GM12878 (cell line): ENCODE measurements around the gene ZFP1. TPM values are rescaled to one million over a fixed set of nuclear protein-coding genes. Genes with fewer than 3 reads are reported as not detected.

ENCODE experiments used
- ATAC-seq: fragments of 200-7000 bp; cut with Tn5 transposase; 3 replicates; pipeline ENCODE4 v1.9.1; 2020; ENCODE audit warnings: mild to moderate bottlenecking, moderate library complexity
- BruUV-seq: library from RNA; stranded (reverse); fragments of 400-500 nt; replicated peaks from 2 replicates; lab custom pipeline; 2021; lab: Mats Ljungman, UMichigan
- CTCF ChIA-PET: fragments of 300-600 bp; sonication (Branson Sonifier 250); formaldehyde crosslinking; extraction: SDS; loops from one replicate; lab custom pipeline; 2021; ENCODE audit warnings: inconsistent platforms; lab: Yijun Ruan, JAX
- POLR2A ChIA-PET: fragments of 350-600 bp; formaldehyde crosslinking; extraction: SDS; loops from one replicate; lab custom pipeline; 2021; ENCODE audit warnings: inconsistent platforms; lab: Charles Lee
- RAD21 ChIA-PET: fragments of 300-600 bp; sonication (Branson Sonifier 250); formaldehyde crosslinking; loops from one replicate; lab custom pipeline; 2023; ENCODE audit warnings: antibody characterized with exemption; ENCODE audit not compliant: unreplicated experiment; lab: Charles Lee
- SMC1A ChIA-PET: fragments of 300-600 bp; sonication (Branson Sonifier 250); formaldehyde crosslinking; loops from one replicate; lab custom pipeline; 2023; ENCODE audit not compliant: unreplicated experiment, uncharacterized antibody; lab: Charles Lee
- DNase-seq: peaks from one replicate; pipeline ENCODE4 v3.0.0-alpha.2; 2011; ENCODE audit warnings: low read depth, low spot score
- FAIRE-seq: peaks from 3 replicates; lab custom pipeline; 2011; peaks lifted over from hg19 to GRCh38; lab: Jason Lieb, UNC
- H2AFZ ChIP-seq: 2 replicates; pipeline ENCODE4 v1.6.0; 2011; ENCODE audit warnings: low read depth, low read length, control low read depth; ENCODE audit not compliant: control insufficient read depth
- H3K27ac ChIP-seq: 2 replicates; pipeline ENCODE4 v1.5.1; 2011; ENCODE audit warnings: control low read depth; ENCODE audit not compliant: control insufficient read depth, insufficient read depth
- H3K27me3 ChIP-seq, 2 experiments: replicated peaks in 1 of 2; 2 replicates each; pipeline versions ENCODE4 v1.6.0 to v1.6.1; 2011; ENCODE audit warnings: low read length in 1 of 2; ENCODE audit not compliant: control insufficient read depth in 2 of 2, insufficient read depth in 2 of 2
- H3K36me3 ChIP-seq, 2 experiments: 2 replicates each; pipeline ENCODE4 v1.5.1; 2011; ENCODE audit warnings: low read length in 1 of 2; ENCODE audit not compliant: control insufficient read depth in 2 of 2, insufficient read depth in 2 of 2
- H3K4me1 ChIP-seq: 2 replicates; pipeline ENCODE4 v1.6.1; 2011; ENCODE audit warnings: mild to moderate bottlenecking, low read length, moderate library complexity, mixed read lengths; ENCODE audit not compliant: control insufficient read depth, insufficient read depth
- H3K4me2 ChIP-seq: 2 replicates; pipeline ENCODE4 v1.6.0; 2011; ENCODE audit warnings: control low read depth; ENCODE audit not compliant: control insufficient read depth, insufficient read depth
- H3K4me3 ChIP-seq: fragments of 200-600 bp; sonication (generic); 2 replicates; pipeline ENCODE4 v1.5.1; 2016
- H3K79me2 ChIP-seq: 2 replicates; pipeline ENCODE4 v1.6.0; 2011; ENCODE audit warnings: low read length; ENCODE audit not compliant: control insufficient read depth, insufficient read depth
- H3K9ac ChIP-seq: 2 replicates; pipeline ENCODE4 v1.8.0; 2011; ENCODE audit warnings: low read length, control low read depth, mixed read lengths; ENCODE audit not compliant: control insufficient read depth, insufficient read depth
- H3K9me3 ChIP-seq: replicated peaks from 3 replicates; pipeline ENCODE4 v1.5.1; 2011; ENCODE audit warnings: mild to moderate bottlenecking, low read length; ENCODE audit not compliant: control insufficient read depth, insufficient read depth
- H4K20me1 ChIP-seq: 2 replicates; pipeline ENCODE4 v1.6.0; 2011; ENCODE audit not compliant: control insufficient read depth, insufficient read depth
- EP300 ChIP-seq, 2 experiments: fragments of 150-350 bp in 1 of 2; IDR thresholded peaks; 2 replicates each; pipeline ENCODE4 v1.6.1; 2011 to 2012; ENCODE audit warnings: low read depth in 2 of 2, low read length in 2 of 2, borderline replicate concordance in 1 of 2, improper control_type of control experiment in 1 of 2, inconsistent platforms in 1 of 2; ENCODE audit not compliant: control insufficient read depth in 1 of 2
- IKZF2 ChIP-seq, 2 experiments: fragments of 450-650 bp; IDR thresholded peaks; 2 replicates each; pipeline ENCODE4 v1.6.1; 2017; ENCODE audit warnings: mild to moderate bottlenecking in 2 of 2, moderate library complexity in 2 of 2
- KDM1A ChIP-seq: fragments of 200-600 bp; sonication (generic); IDR thresholded peaks from 2 replicates; pipeline ENCODE4 v1.6.1; 2016; ENCODE audit warnings: borderline replicate concordance
- MTA2 ChIP-seq: fragments of 450-650 bp; IDR thresholded peaks from 2 replicates; pipeline ENCODE4 v1.6.1; 2016; ENCODE audit warnings: low read depth, mild to moderate bottlenecking, moderate library complexity
- RAD51 ChIP-seq: fragments of 450-650 bp; IDR thresholded peaks from 2 replicates; pipeline ENCODE4 v1.6.1; 2016; ENCODE audit warnings: moderate library complexity, mild to moderate bottlenecking, inconsistent platforms
- WGBS: methylation state at CpG from one replicate; pipeline ENCODE4 v1.1.6; 2016; ENCODE audit warnings: low lambda C conversion rate; ENCODE audit not compliant: insufficient replicate concordance, insufficient coverage; ENCODE audit errors: missing lambda C conversion rate; 5-methylcytosine and 5-hydroxymethylcytosine counted together
- in situ Hi-C: fragments of 300-500 bp; cut with MboI; formaldehyde crosslinking; loops from 9 replicates; pipeline ENCODE4 v1.14.3; 2018; ENCODE audit warnings: mixed read lengths
- intact Hi-C: fragments of 100-400 bp; cut with micrococcal nuclease; formaldehyde crosslinking; loops from one replicate; pipeline ENCODE4 v1.14.2; 2022; ENCODE audit not compliant: unreplicated experiment
- polyA plus RNA-seq, 11 experiments: library from polyadenylated mRNA; depleted of rRNA in 4 of 11; unstranded in 6 of 11; stranded (reverse) in 5 of 11; fragments of >200 nt; fragmentation: Nextera tagmentation in 4 of 11; fragmentation: Illumina TruSeq in 1 of 11; extraction: Ambion mirVana in 4 of 11; extraction: Trizol in 1 of 11; gene quantifications; 1 replicate in 1 of 11; 2 replicates in 10 of 11; pipeline versions ENCODE4 v1.2.1 to v1.2.3, GENCODE V29; 2011 to 2016; ENCODE audit warnings: inconsistent platforms in 2 of 11, missing spikeins in 2 of 11, low read depth in 1 of 11
- total RNA-seq, 4 experiments: library from RNA; depleted of rRNA in 3 of 4; stranded (reverse); fragments of >200 nt in 3 of 4; fragmentation: Illumina TruSeq in 1 of 4; extraction: Trizol in 1 of 4; gene quantifications; 2 replicates each; pipeline versions ENCODE4 v1.2.1 to v1.2.3, GENCODE V29; 2013 to 2021
- TF ChIP-seq, protein P1 (sequence below): IDR thresholded peaks from 2 replicates; pipeline ENCODE4 v1.6.1; 2012; ENCODE audit warnings: low read depth, low read length, improper control_type of control experiment
- TF ChIP-seq, protein P2 (sequence below): IDR thresholded peaks from 2 replicates; pipeline ENCODE4 v1.6.1; 2012; ENCODE audit warnings: improper control_type of control experiment, low read depth, low read length; ENCODE audit not compliant: insufficient replicate concordance

ZFP1 gene
- total and polyA plus RNA-seq, 10 of the 15 experiments (the other 5 are each of a cell fraction or from before 2014, with no cell fraction given) = 3.5 to 17.6 (median 14.7) TPM

DNA sequence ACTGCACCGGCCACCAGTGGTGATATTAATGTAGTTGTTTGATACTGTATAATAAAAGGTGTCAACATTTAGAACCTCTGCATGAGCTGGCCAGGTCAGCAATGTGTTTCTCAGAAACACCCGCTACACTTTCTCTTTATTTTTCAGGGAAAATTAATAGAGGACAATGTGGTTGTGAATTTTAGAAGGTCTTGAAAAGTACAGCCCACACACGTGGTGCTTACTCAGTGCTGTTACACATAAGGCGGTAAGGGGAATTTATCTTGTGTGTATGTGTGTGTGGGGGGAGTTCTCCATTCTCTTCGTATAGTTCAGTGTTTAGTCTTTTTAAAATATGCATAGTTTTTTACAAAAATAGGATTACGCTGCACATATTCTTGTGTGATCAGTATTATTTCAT, 4.4 kb upstream of the ZFP1 start:
- DNase-seq = no peak
- TF ChIP-seq RAD51 = 0 out of 2 replicates have a peak, but pooled peaks have one; percentile 16
- TF ChIP-seq IKZF2 (IDR thresholded peaks at IDR 0.05) = no peak
- TF ChIP-seq EP300 (IDR thresholded peaks at IDR 0.05; ENCODE audit: borderline replicate concordance in 1 of 2, control insufficient read depth in 1 of 2, low read depth in 2 of 2, low read length in 2 of 2) = no peak
- TF ChIP-seq MTA2 = no peak
- TF ChIP-seq KDM1A = no peak
- TF ChIP-seq, protein P1, sequence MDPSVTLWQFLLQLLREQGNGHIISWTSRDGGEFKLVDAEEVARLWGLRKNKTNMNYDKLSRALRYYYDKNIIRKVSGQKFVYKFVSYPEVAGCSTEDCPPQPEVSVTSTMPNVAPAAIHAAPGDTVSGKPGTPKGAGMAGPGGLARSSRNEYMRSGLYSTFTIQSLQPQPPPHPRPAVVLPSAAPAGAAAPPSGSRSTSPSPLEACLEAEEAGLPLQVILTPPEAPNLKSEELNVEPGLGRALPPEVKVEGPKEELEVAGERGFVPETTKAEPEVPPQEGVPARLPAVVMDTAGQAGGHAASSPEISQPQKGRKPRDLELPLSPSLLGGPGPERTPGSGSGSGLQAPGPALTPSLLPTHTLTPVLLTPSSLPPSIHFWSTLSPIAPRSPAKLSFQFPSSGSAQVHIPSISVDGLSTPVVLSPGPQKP = no peak
- TF ChIP-seq, protein P2, sequence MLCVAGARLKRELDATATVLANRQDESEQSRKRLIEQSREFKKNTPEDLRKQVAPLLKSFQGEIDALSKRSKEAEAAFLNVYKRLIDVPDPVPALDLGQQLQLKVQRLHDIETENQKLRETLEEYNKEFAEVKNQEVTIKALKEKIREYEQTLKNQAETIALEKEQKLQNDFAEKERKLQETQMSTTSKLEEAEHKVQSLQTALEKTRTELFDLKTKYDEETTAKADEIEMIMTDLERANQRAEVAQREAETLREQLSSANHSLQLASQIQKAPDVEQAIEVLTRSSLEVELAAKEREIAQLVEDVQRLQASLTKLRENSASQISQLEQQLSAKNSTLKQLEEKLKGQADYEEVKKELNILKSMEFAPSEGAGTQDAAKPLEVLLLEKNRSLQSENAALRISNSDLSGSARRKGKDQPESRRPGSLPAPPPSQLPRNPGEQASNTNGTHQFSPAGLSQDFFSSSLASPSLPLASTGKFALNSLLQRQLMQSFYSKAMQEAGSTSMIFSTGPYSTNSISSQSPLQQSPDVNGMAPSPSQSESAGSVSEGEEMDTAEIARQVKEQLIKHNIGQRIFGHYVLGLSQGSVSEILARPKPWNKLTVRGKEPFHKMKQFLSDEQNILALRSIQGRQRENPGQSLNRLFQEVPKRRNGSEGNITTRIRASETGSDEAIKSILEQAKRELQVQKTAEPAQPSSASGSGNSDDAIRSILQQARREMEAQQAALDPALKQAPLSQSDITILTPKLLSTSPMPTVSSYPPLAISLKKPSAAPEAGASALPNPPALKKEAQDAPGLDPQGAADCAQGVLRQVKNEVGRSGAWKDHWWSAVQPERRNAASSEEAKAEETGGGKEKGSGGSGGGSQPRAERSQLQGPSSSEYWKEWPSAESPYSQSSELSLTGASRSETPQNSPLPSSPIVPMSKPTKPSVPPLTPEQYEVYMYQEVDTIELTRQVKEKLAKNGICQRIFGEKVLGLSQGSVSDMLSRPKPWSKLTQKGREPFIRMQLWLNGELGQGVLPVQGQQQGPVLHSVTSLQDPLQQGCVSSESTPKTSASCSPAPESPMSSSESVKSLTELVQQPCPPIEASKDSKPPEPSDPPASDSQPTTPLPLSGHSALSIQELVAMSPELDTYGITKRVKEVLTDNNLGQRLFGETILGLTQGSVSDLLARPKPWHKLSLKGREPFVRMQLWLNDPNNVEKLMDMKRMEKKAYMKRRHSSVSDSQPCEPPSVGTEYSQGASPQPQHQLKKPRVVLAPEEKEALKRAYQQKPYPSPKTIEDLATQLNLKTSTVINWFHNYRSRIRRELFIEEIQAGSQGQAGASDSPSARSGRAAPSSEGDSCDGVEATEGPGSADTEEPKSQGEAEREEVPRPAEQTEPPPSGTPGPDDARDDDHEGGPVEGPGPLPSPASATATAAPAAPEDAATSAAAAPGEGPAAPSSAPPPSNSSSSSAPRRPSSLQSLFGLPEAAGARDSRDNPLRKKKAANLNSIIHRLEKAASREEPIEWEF = no peak
- TF ChIP-seq, all 136 proteins: peak for 1
- no peaks in the 10 kb centered on the region for H4K20me1 ChIP-seq
- H3K27me3 ChIP-seq = no peaks in the 10 kb centered on the region
- no peak overlapping the region for H3K4me3 ChIP-seq
- no TSS peak for BruUV-seq
- H3K27ac ChIP-seq = no peak overlapping the region
- ChIA-PET CTCF (no interaction called here), RAD21 (no interaction called here), SMC1A (no interaction called here), POLR2A (no interaction called here)
- no peak for FAIRE-seq
- H3K9me3 ChIP-seq = no peaks in the 10 kb centered on the region; the same call in 2 of the 3 replicates
- H3K4me1 ChIP-seq = no peaks in the 10 kb centered on the region
- ATAC-seq = no peak
- no peaks in the 10 kb centered on the region for H3K36me3 ChIP-seq
- WGBS = 61% methylated on average over 6 of the region's 6 CpGs
- in situ Hi-C loops (no loop called here), intact Hi-C loops (no loop called here)
- H3K79me2 ChIP-seq = peaks cover under 1% of the 10 kb centered on the region
- H3K4me2 ChIP-seq = no peak overlapping the region
- H3K9ac ChIP-seq = no peak overlapping the region
- H2AFZ ChIP-seq = no peak overlapping the region
